RKO (cell line): Measurements from ENCODE around the gene SCIMP.
A peak's percentile ranks its signal among the peaks of the same experiment; 100 is the strongest.
"Not testable (repeated sequence)": the region's sequence is repeated elsewhere in the genome, so short reads cannot be mapped to it uniquely, and the experiment has no call there.

Experiments
- DNase-seq: peaks from one replicate; pipeline ENCODE4 v3.0.0-alpha.2; 2016; ENCODE audit warnings: low spot score

The SCIMP gene

GRCh38 chr17:5234645-5235576, at the start of gene SCIMP:
SCIMP (minus strand) TSS chr17:5234860; CDS start chr17:5234755, 105 bp downstream.
- DNase-seq, result no peak

GRCh38 chr17:5283571-5284315, 49.1 kb upstream of the SCIMP start:
- peak; percentile 43 for DNase-seq

DNA sequence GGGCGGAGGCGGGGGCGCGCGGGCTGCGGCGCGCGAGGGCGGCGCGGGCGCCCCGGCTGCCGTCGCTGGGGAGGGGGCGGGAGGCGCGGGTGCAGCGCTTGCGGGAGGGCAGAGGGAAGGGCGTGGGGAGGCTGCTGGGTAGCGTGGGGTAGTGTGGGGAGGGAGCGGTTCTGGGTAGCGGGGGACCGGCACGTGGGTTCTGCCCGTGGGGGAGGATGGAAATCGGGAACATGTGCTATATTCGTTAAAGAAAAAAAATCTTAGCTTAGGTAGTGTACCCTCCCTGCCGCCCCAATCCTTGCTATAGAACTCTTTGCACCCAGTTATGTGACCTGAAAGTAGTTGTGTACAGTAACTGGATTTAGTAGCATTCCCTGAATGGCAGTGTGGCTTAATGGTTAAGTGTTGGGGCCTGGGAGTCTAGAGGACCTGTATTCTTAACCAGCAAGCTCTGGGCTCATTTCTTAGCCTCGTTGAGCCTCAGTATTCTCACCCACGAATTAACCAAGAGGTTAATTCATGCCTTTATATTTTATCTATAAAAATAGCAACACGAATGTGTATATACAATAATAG, 48.1 kb upstream of the SCIMP start:
- DNase-seq, result peak; percentile 59

DNA sequence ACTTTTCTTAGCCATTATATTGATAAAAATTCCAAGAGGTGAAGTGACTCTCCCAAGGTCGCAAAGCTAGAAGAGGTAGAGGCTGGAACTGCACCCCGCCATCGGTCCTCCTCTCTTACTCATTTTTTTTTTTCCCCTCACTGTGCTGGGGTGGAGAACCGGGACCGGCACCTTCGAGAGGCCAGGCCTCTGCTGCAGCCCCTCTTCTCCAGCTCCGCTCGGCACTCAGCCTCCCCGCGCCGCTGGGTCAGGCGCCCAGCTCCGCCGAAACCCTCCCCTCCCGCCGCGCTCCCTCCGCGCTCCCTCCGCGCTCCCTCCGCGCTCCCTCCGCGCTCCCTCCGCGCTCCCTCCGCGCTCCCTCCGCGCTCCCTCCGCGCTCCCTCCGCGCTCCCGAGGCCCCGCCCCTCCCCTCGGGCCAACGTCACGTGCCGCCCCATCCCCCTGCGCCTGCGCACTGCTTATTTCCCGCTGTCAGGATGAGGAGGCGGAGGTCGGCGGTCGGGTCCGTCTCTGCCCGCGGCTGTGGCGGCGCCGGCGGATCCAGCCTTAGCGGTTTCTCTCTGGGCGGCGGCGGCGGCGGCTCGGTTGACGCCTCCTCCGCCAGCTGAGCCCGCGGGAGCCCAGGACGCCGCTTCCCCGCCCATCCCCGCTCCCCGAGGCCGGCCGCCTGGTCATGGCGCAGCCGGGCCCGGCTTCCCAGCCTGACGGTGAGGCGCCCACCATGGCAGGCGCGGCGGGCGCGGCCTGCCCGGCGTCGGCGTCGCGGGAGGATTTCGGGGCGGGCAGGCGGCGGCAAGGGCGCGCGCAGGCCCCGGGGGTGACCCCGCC, 47.4 kb upstream of the SCIMP start, which contains the start of gene RABEP1:
RABEP1 (plus strand) TSS at position 471 of the 828 bp plus-strand sequence; CDS start at position 674, 203 bp downstream.
- peak; percentile 84 for DNase-seq

DNA sequence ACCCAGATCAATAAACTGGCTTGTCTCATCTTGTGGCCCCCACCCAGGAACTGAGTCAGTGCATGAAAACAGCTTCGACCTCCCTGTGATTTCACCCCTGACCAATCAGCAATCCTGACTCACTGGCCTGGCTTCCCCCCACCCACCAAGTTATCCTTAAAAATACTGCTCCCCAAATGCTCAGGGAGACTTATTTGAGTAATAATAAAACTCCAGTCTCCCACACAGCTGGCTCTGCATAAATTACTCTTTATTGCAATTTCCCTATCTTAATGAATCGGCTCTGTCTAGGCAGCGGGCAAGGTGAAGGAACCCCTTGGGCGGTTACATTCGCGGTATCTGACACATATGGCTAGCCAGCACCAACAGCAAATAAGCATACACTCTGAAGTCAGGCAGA, 37.7 kb upstream of the SCIMP start:
- no peak for DNase-seq

GRCh38 chr17:5269241-5269960, 34.7 kb upstream of the SCIMP start:
- no peak for DNase-seq

GRCh38 chr17:5264893-5265292, 30.2 kb upstream of the SCIMP start:
- DNase-seq, result no peak

GRCh38 chr17:5263441-5263840, 28.8 kb upstream of the SCIMP start:
- DNase-seq, result no peak

- DNase-seq, result no peak
These were observed 27.8 kb upstream of the SCIMP start for GRCh38 chr17:5262416-5262991.

DNA sequence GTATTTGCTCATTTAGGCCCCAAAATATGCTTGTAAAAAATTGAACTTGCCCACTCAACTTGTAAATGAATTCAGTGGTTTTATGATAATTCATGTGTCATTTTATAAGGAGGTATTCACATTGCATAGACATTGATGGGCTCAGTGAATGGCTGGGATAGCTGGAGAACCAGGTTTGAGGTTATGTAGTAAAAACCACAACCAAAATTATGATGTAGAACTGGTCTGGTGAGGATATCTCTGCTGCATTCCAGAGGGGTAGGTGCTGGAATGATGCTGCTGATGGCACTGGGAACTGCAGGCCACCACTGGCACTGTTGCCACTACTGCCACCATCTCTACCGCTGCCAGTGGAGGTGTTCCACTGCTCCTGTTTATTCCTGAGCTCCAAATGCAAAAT, 25.9 kb upstream of the SCIMP start:
- DNase-seq, result no peak

- no peak for DNase-seq
These were observed 22.5 kb upstream of the SCIMP start for GRCh38 chr17:5257124-5257523.

- DNase-seq, result no peak
These were observed 20.4 kb upstream of the SCIMP start for GRCh38 chr17:5254903-5255521.

DNA sequence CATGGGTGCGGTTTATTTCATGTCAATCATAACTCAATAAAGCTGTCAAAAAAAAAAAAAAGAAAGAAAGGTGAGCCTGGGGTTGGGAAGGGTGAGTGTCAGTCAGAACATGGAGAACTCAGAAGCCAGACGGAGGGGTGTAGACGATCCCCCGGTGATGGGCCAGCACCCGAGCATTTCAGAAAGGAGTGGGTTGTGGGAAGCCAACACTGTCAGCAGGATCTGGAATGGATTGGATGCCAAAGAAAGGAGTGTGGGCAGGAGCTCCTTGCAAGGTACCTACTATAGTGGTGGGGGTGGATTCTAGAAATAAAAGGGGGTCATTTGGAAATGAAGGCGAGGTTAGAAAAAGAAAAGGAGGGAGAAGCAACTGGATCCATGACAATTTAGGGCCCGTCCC, 19.8 kb upstream of the SCIMP start:
- no peak for DNase-seq

DNA sequence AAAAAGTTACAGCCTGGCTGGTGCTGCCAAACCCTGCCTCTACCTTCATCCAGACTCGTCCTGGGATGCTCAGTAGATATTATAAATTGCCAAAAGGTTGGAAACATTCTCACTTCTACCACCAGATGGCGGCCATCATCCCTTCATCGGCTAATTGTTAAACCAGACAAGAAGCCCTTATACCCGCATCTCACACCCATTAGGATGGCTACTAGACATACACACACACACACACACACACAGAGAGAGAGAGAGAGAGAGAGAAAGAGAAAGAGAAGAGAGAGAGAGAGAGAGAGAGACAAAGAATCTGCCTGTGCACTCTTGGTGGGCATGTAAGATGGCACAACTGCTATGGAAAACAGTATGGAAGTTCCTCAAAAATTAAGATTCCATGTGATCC, 15.0 kb upstream of the SCIMP start:
- peak; percentile 76 for DNase-seq

- no peak for DNase-seq
These were observed 14.3 kb upstream of the SCIMP start for GRCh38 chr17:5248821-5249479.

DNA sequence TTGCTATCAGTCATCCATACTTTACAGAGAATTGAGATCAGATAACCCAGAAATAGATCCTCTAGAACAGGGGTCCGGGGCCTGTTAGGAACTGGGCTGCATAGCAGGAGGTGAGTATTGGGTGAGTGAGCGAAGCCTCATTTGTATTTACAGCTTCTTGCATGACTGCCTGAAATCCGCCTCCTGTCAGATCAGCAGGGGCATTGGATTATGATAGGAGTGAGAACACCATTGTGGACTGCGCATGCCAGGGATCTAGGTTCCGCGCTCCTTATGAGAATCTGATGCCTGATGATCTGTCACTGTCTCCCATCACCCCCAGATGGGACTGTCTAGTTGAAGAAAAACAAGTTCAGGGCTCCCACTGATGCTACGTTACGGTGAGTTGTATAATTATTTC, 13.0 kb upstream of the SCIMP start:
- no peak for DNase-seq

DNA sequence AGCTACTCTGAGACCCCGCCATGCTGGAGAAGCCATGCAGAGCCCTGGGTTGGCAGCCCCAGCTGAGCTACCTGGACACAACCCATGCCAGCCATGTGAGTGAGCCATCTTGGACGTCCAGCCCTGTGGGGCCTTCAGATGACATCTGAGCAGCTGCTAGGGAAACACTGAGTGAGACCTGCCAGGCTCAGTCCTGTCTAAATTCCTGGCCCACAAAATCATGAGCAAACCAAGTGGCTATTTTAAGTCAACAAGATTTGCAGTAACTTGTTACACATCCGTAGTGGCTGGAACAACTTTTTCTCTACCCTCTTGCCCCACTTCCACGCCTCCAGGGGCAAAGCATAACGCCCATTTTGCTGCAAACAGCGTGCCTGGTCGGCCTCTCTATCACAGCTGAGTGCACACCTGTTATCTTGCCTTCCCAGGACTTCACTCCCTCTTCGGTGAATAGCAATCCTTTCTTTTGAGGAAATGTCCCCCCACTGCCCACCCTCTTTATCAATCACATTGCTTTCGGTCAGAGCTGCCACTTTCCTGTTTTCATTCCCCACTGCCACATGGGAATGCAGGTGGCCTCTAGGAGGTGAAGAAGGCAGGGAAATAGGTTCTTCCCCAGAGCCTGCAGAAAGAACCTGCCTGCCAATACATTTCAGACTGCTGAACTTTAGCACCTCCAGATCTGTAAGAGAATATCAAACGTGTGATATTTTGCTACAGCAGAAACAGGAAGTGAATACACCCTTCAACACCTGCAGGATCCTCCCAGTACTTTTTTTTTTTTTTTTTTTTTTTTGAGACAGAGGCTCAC, 7.4 kb upstream of the SCIMP start:
- no peak for DNase-seq

GRCh38 chr17:5239769-5240168, 5.1 kb upstream of the SCIMP start:
- not testable (repeated sequence) for DNase-seq

DNA sequence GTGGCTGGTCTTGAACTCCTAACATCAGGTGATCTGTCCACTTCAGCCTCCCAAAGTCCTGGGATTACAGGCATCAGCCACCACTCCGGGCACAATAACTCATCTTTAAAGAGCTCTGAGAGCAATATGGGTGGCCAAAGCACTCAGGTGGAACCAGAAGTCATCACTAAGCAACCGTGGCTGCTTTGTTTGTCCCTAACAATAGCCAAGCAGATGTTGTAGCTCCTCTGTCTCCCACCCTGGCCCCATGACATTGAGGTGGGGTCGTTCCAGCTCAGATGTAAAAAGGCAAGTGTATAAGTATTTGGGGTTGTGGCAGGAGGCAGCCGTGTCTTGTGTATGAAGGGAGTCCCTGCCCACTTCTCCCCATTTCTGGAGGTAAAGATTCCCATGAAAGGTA, 3.7 kb upstream of the SCIMP start:
- no peak for DNase-seq
